HCT116 (cell line): ENCODE measurements around the gene ABHD17B. TPM values are rescaled to one million over a fixed set of nuclear protein-coding genes. Genes with fewer than 3 reads are reported as not detected.

Experiments used
- ATAC-seq: fragments of 200-7000 bp; cut with Tn5 transposase; 2 replicates; pipeline ENCODE4 v1.9.1; 2020; ENCODE audit warnings: mild to moderate bottlenecking, moderate library complexity
- BruUV-seq: library from RNA; stranded (reverse); fragments of 400-500 nt; replicated peaks from 2 replicates; lab custom pipeline; 2021; lab: Mats Ljungman, UMichigan
- CTCF ChIA-PET: fragments of 300-600 bp; sonication (Branson Sonifier 250); formaldehyde crosslinking; loops from one replicate; lab custom pipeline; 2021; ENCODE audit warnings: antibody characterized with exemption; lab: Charles Lee
- POLR2A ChIA-PET: fragments of 300-600, 350-600 bp; sonication (Branson Sonifier 250); formaldehyde crosslinking; loops from one replicate; lab custom pipeline; 2021; ENCODE audit warnings: antibody characterized with exemption; lab: Charles Lee
- RAD21 ChIA-PET, 2 experiments: fragments of 300-600 bp; sonication (Branson Sonifier 250); formaldehyde crosslinking; loops; one replicate each; lab custom pipeline; 2023; ENCODE audit warnings: low total read pairs in 2 of 2; ENCODE audit not compliant: uncharacterized antibody in 2 of 2, unreplicated experiment in 2 of 2, low non-redundant PET in 1 of 2; lab: Charles Lee
- DNase-seq: peaks from one replicate; pipeline ENCODE4 v3.0.0-alpha.2; 2010; ENCODE audit warnings: low read depth, low spot score
- H2AFZ ChIP-seq: fragments of 200-600 bp; shearing (Covaris generic), sonication (generic); 2 replicates; pipeline ENCODE4 v1.6.1; 2017; ENCODE audit warnings: low read depth, mixed run types, mixed read lengths, antibody characterized with exemption, low read length; ENCODE audit not compliant: poor library complexity, severe bottlenecking
- H3K27ac ChIP-seq: 2 replicates; pipeline ENCODE4 v1.5.1; 2012; ENCODE audit warnings: low read depth, low read length
- H3K27me3 ChIP-seq: fragments of 200-600 bp; sonication (generic); 2 replicates; pipeline ENCODE4 v1.6.1; 2016; ENCODE audit warnings: mixed run types, low read length, mixed read lengths; ENCODE audit not compliant: insufficient read depth
- H3K36me3 ChIP-seq, 2 experiments: fragments of 200-500 bp in 1 of 2; fragments of 200-600 bp in 1 of 2; sonication (Bioruptor generic) in 1 of 2; sonication (generic) in 1 of 2; 2 replicates each; pipeline versions ENCODE4 v1.5.1 to v1.6.1; 2014 to 2016; ENCODE audit warnings: low read length in 2 of 2, inconsistent platforms in 1 of 2, mixed read lengths in 1 of 2, mixed run types in 1 of 2; ENCODE audit not compliant: insufficient read depth in 2 of 2, control insufficient read depth in 1 of 2
- H3K4me1 ChIP-seq, 2 experiments: fragments of 200-600 bp in 1 of 2; sonication (generic) in 1 of 2; 2 replicates each; pipeline versions ENCODE4 v1.5.1 to v1.6.1; 2012 to 2017; ENCODE audit warnings: low read length in 2 of 2, inconsistent platforms in 1 of 2, mild to moderate bottlenecking in 1 of 2, mixed read lengths in 1 of 2, mixed run types in 1 of 2, moderate library complexity in 1 of 2; ENCODE audit not compliant: insufficient read depth in 2 of 2, control insufficient read depth in 1 of 2
- H3K4me2 ChIP-seq: fragments of 200-600 bp; sonication (generic); 2 replicates; pipeline ENCODE4 v1.6.1; 2017; ENCODE audit warnings: mixed run types, low read length, mixed read lengths
- H3K4me3 ChIP-seq, 2 experiments: fragments of 200-600 bp in 1 of 2; sonication (generic) in 1 of 2; replicated peaks in 1 of 2; 2 replicates each; pipeline ENCODE4 v1.5.1; 2011 to 2016; ENCODE audit warnings: low read length in 2 of 2, control low read depth in 1 of 2, low read depth in 1 of 2, mild to moderate bottlenecking in 1 of 2, mixed read lengths in 1 of 2, mixed run types in 1 of 2
- H3K79me2 ChIP-seq: fragments of 200-600 bp; sonication (generic); 2 replicates; pipeline ENCODE4 v1.6.1; 2017; ENCODE audit warnings: mild to moderate bottlenecking, mixed run types, low read length, moderate library complexity, mixed read lengths; ENCODE audit not compliant: insufficient read depth
- H3K9ac ChIP-seq: fragments of 200-600 bp; sonication (generic); 2 replicates; pipeline ENCODE4 v1.6.1; 2016; ENCODE audit warnings: low read length, mixed read lengths
- H3K9me2 ChIP-seq: fragments of 200-600 bp; sonication (generic), shearing (Covaris generic); 2 replicates; pipeline ENCODE4 v1.6.1; 2017; ENCODE audit warnings: mixed run types, mild to moderate bottlenecking, moderate library complexity; ENCODE audit not compliant: insufficient read depth
- H3K9me3 ChIP-seq, 2 experiments: fragments of 200-500 bp in 1 of 2; fragments of 200-600 bp in 1 of 2; sonication (Bioruptor generic) in 1 of 2; sonication (generic) in 1 of 2; 2 replicates each; pipeline ENCODE4 v1.6.1; 2014 to 2017; ENCODE audit warnings: low read length in 2 of 2, mixed read lengths in 2 of 2, inconsistent platforms in 1 of 2, low read depth in 1 of 2, mild to moderate bottlenecking in 1 of 2, mixed run types in 1 of 2, moderate library complexity in 1 of 2; ENCODE audit not compliant: control insufficient read depth in 1 of 2, insufficient read depth in 1 of 2
- H4K20me1 ChIP-seq: fragments of 200-600 bp; sonication (generic), shearing (Covaris generic); 2 replicates; pipeline ENCODE4 v1.6.1; 2017; ENCODE audit warnings: mixed run types, mild to moderate bottlenecking, moderate library complexity; ENCODE audit not compliant: insufficient read depth
- ATF3 ChIP-seq: IDR thresholded peaks from 2 replicates; pipeline ENCODE4 v1.6.1; 2012
- CTCF ChIP-seq, 3 experiments: fragments of 200-600 bp in 1 of 3; sonication (generic) in 1 of 3; IDR thresholded peaks in 2 of 3; conservative IDR thresholded peaks in 1 of 3; 2 replicates each; pipeline ENCODE4 v1.5.1; 2012 to 2017; ENCODE audit warnings: low read depth in 2 of 3, low read length in 2 of 3, antibody characterized with exemption in 1 of 3, borderline replicate concordance in 1 of 3, control low read depth in 1 of 3, mild to moderate bottlenecking in 1 of 3, mixed read lengths in 1 of 3, mixed run types in 1 of 3, moderate library complexity in 1 of 3; ENCODE audit not compliant: insufficient read depth in 1 of 3
- EGR1 ChIP-seq: IDR thresholded peaks from 2 replicates; pipeline ENCODE4 v1.6.1; 2012; ENCODE audit warnings: low read depth
- ELF1 ChIP-seq: IDR thresholded peaks from 2 replicates; pipeline ENCODE4 v1.6.1; 2012; ENCODE audit warnings: low read depth, borderline replicate concordance
- EZH2phosphoT487 ChIP-seq: fragments of 200-600 bp; IDR thresholded peaks from 2 replicates; pipeline ENCODE4 v1.6.1; 2018; ENCODE audit warnings: antibody characterized with exemption, borderline replicate concordance
- MAX ChIP-seq: IDR thresholded peaks from 2 replicates; pipeline ENCODE4 v1.6.1; 2012
- POLR2A ChIP-seq: IDR thresholded peaks from 2 replicates; pipeline ENCODE4 v1.7.0; 2011; ENCODE audit warnings: borderline replicate concordance; ENCODE audit not compliant: insufficient read depth, insufficient read length; ENCODE audit errors: extremely low read depth
- POLR2AphosphoS5 ChIP-seq: IDR thresholded peaks from 2 replicates; pipeline ENCODE4 v1.6.1; 2011; ENCODE audit warnings: mild to moderate bottlenecking, low read depth, low read length, moderate library complexity
- RAD21 ChIP-seq: IDR thresholded peaks from 2 replicates; pipeline ENCODE4 v1.6.1; 2012; ENCODE audit warnings: low read depth, mild to moderate bottlenecking
- SIN3A ChIP-seq: IDR thresholded peaks from 2 replicates; pipeline ENCODE4 v1.6.1; 2012; ENCODE audit warnings: low read depth
- SP1 ChIP-seq: IDR thresholded peaks from 2 replicates; pipeline ENCODE4 v1.6.1; 2012; ENCODE audit warnings: low read depth
- YY1 ChIP-seq: IDR thresholded peaks from 2 replicates; pipeline ENCODE4 v1.6.1; 2011; ENCODE audit warnings: low read length, low read depth, moderate library complexity, mild to moderate bottlenecking; ENCODE audit not compliant: insufficient replicate concordance; ENCODE audit errors: extremely low read depth
- ZFX ChIP-seq: fragments of 450-650 bp; IDR thresholded peaks from 2 replicates; pipeline ENCODE4 v1.6.1; 2017
- ZNF274 ChIP-seq: fragments of 200-500 bp; sonication (Bioruptor generic); IDR thresholded peaks from 2 replicates; pipeline ENCODE4 v1.6.1; 2014; ENCODE audit warnings: mild to moderate bottlenecking, low read depth, low read length, inconsistent platforms
- intact Hi-C: fragments of 100-400 bp; cut with micrococcal nuclease; formaldehyde crosslinking; loops from 2 replicates; pipeline ENCODE4 v1.10.0; 2022
- total RNA-seq: library from RNA; stranded (reverse); gene quantifications from one replicate; pipeline ENCODE4 v1.2.1, GENCODE V29; 2021; ENCODE audit not compliant: unreplicated experiment

The ABHD17B gene
- total RNA-seq, 1 experiment from 2014 or later: 17.0 TPM

- H3K9me2 ChIP-seq: no peaks in the 10 kb centered on the region
- intact Hi-C loops: no loop called here
- POLR2A ChIA-PET: no interaction called here
- H3K4me1 ChIP-seq: peaks cover 5 to 16% of the 10 kb centered on the region in 2 experiments
- TF ChIP-seq POLR2AphosphoS5 (no peak), SIN3A (no peak), ATF3 (no peak), CTCF (IDR thresholded peaks at IDR 0.05 in 2 of 3, conservative IDR thresholded peaks at IDR 0.05 in 1 of 3; ENCODE audit: borderline replicate concordance in 1 of 3, insufficient read depth in 1 of 3, low read depth in 2 of 3, low read length in 2 of 3) (no peak), EGR1 (no peak)
- TF ChIP-seq, all 23 proteins: peak for 0
- Histone ChIP-seq H2AFZ (no peak overlapping the region), H3K27me3 (no peaks in the 10 kb centered on the region), H3K27ac (no peak overlapping the region), H3K79me2 (peaks cover 90% of the 10 kb centered on the region), H3K4me3 (no peak overlapping the region; a peak in 1 of 4 replicates), H4K20me1 (peaks cover 19% of the 10 kb centered on the region; the same call in 1 of the 2 replicates), H3K36me3 (no peaks in the 10 kb centered on the region), H3K9ac (0 out of 2 replicates have a peak overlapping the region, but pooled peaks have one; percentile 82), H3K4me2 (peak overlapping the region; percentile 77), H3K9me3 (no peaks in the 10 kb centered on the region)
- ChIA-PET CTCF (no interaction called here), RAD21 (no interaction called here)
- no TSS peak for BruUV-seq
- DNase-seq (no peak), ATAC-seq (no peak)
These were observed 2.2 kb downstream of the ABHD17B start for GRCh38 chr9:71908825-71909224.

- H3K27ac ChIP-seq: no peak overlapping the region
- no peak overlapping the region for H2AFZ ChIP-seq
- no peak overlapping the region for H3K4me2 ChIP-seq
- H3K36me3 ChIP-seq: no peaks in the 10 kb centered on the region
- DNase-seq (no peak), ATAC-seq (no peak)
- ChIA-PET CTCF (no interaction called here), RAD21 (no interaction called here), POLR2A (interaction anchor here (0.6 kb wide), 1 partner anchor 12 kb away, joined by 3 read pairs; no protein-coding TSS in a partner anchor)
- no peaks in the 10 kb centered on the region for H3K9me3 ChIP-seq
- no peak for TF ChIP-seq POLR2A
- no peak for TF ChIP-seq MAX
- no peak for TF ChIP-seq ZFX
- TF ChIP-seq RAD21: no peak
- no peak for TF ChIP-seq ELF1
- no peak for TF ChIP-seq YY1
- TF ChIP-seq SP1: no peak
- TF ChIP-seq ZNF274: no peak
- TF ChIP-seq EZH2phosphoT487: no peak
- TF ChIP-seq CTCF (IDR thresholded peaks at IDR 0.05 in 2 of 3, conservative IDR thresholded peaks at IDR 0.05 in 1 of 3; ENCODE audit: borderline replicate concordance in 1 of 3, insufficient read depth in 1 of 3, low read depth in 2 of 3, low read length in 2 of 3): no peak
- no peak overlapping the region for H3K4me3 ChIP-seq
- H3K79me2 ChIP-seq: peaks cover 97% of the 10 kb centered on the region
- intact Hi-C loops: no loop called here
- H3K27me3 ChIP-seq: no peaks in the 10 kb centered on the region
- peaks cover 12% of the 10 kb centered on the region; the same call in 1 of the 2 replicates for H4K20me1 ChIP-seq
- no peaks in the 10 kb centered on the region for H3K9me2 ChIP-seq
- no peak overlapping the region for H3K9ac ChIP-seq
- BruUV-seq: no TSS peak
- H3K4me1 ChIP-seq: peaks cover 1 to 2% of the 10 kb centered on the region in 2 experiments
These were observed 6.9 kb downstream of the ABHD17B start for GRCh38 chr9:71904076-71904475.
